HepG2 (cell line): ENCODE measurements around the gene LDB3.

Source experiments
- CTCF ChIP-seq: sonication (generic); formaldehyde crosslinking; IDR thresholded peaks from 2 replicates; pipeline ENCODE4 v1.5.0; 2020; ENCODE audit warnings: mild to moderate bottlenecking, missing genetic modification reagents, moderate library complexity
- ZFY ChIP-seq: sonication (generic); formaldehyde crosslinking; IDR thresholded peaks from 2 replicates; pipeline ENCODE4 v1.4.0; 2020; ENCODE audit warnings: missing genetic modification reagents
- ZNF674 ChIP-seq: sonication (generic); formaldehyde crosslinking; IDR thresholded peaks from 2 replicates; pipeline ENCODE4 v1.5.0; 2020; ENCODE audit warnings: low read depth, mild to moderate bottlenecking, missing genetic modification reagents
- ZNF775 ChIP-seq: sonication (generic); formaldehyde crosslinking; IDR thresholded peaks from 2 replicates; pipeline ENCODE4 v1.4.0; 2020; ENCODE audit warnings: missing genetic modification reagents, mild to moderate bottlenecking, moderate library complexity, borderline replicate concordance
- TF ChIP-seq, protein P1 (sequence below): IDR thresholded peaks from 2 replicates; pipeline ENCODE4 v1.6.1; 2016; ENCODE audit warnings: low read depth, control low read depth

DNA sequence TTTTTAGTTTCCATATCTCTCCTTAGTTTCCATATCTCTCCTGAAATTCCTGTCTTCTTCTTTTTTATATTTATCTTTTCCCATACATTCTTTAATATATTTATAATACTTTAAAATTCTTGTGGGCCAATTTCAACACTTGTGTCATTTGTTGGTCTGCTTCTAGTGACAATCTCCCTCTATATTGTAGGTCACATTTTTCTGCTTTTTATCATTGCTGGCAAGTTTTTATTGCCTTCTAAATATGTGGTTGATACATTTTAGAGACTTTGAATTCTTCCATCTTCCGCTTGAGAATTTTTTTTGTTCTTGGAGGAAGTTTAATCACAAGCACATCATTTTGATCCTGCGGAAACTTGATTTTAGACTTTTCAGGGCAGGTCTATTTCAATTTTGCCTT, 40.0 kb upstream of the LDB3 start:
- TF ChIP-seq ZFY (CRISPR knock-in tag): no peak
- no peak for TF ChIP-seq ZNF775
- no peak for TF ChIP-seq CTCF (CRISPR knock-in tag)
- no peak for TF ChIP-seq ZNF674
- TF ChIP-seq, protein P1, sequence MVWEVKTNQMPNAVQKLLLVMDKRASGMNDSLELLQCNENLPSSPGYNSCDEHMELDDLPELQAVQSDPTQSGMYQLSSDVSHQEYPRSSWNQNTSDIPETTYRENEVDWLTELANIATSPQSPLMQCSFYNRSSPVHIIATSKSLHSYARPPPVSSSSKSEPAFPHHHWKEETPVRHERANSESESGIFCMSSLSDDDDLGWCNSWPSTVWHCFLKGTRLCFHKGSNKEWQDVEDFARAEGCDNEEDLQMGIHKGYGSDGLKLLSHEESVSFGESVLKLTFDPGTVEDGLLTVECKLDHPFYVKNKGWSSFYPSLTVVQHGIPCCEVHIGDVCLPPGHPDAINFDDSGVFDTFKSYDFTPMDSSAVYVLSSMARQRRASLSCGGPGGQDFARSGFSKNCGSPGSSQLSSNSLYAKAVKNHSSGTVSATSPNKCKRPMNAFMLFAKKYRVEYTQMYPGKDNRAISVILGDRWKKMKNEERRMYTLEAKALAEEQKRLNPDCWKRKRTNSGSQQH (CRISPR knock-in tag): no peak
